Activated naive CD4-positive, alpha-beta T cell treated with anti-CD3 and anti-CD28 coated beads for 36 hours (primary cell): ENCODE measurements around the gene REC114. TPM values are rescaled to one million over a fixed set of nuclear protein-coding genes. Genes with fewer than 3 reads are reported as not detected.
"Not testable (repeated sequence)": the region's sequence is repeated elsewhere in the genome, so short reads cannot be mapped to it uniquely, and the experiment has no call there.

ENCODE experiments used
- CTCF ChIA-PET: fragments of 350-600 bp; sonication (Branson Sonifier 250); formaldehyde crosslinking; loops from one replicate; lab custom pipeline; 2021; ENCODE audit warnings: antibody characterized with exemption; lab: Charles Lee
- DNase-seq: peaks from one replicate; pipeline ENCODE4 v3.0.0-alpha.2; 2020
- H3K27ac Mint-ChIP-seq: one replicate; pipeline ENCODE4 v1.8.0; 2021; ENCODE audit warnings: mild to moderate bottlenecking, mixed read lengths
- H3K27me3 Mint-ChIP-seq: one replicate; pipeline ENCODE4 v1.8.0; 2021; ENCODE audit warnings: low read depth, mixed read lengths
- H3K36me3 Mint-ChIP-seq: one replicate; pipeline ENCODE4 v1.8.0; 2021; ENCODE audit warnings: low read depth, mixed read lengths
- H3K4me1 Mint-ChIP-seq: one replicate; pipeline ENCODE4 v1.8.0; 2021; ENCODE audit warnings: low read depth, mixed read lengths
- H3K4me3 Mint-ChIP-seq: one replicate; pipeline ENCODE4 v1.8.0; 2021; ENCODE audit warnings: mild to moderate bottlenecking, moderate library complexity, mixed read lengths
- H3K9me3 Mint-ChIP-seq: one replicate; pipeline ENCODE4 v1.8.0; 2021; ENCODE audit warnings: mixed read lengths
- intact Hi-C: fragments of 100-400 bp; cut with micrococcal nuclease; formaldehyde crosslinking; loops from one replicate; pipeline ENCODE4 v1.15.1; 2023
- total RNA-seq, 2 experiments: library from RNA; stranded (reverse); gene quantifications; one replicate each; pipeline ENCODE4 v1.2.3, GENCODE V29; 2021

The REC114 gene
- total RNA-seq, 2 experiments from 2014 or later = not detected

DNA sequence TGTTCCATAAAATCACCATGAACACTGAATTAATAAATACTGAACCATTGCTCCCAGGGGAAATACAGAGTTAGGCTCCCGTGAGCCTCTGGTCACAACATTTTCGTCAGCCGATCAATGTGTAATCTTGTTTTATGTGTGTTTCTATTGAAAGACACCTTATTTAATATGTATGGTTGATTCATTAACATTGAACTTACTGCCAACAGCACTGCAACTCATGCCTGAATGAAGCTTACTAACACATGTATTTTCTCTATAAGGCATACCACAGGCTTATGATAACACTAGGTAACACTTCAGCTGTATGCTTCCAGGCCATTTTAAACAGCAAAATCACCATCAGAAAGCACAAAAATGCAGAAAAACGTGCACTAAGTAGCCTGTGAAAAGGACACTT, 9.1 kb upstream of the REC114 start:
- CTCF ChIA-PET = no interaction called here
- no peaks in the 10 kb centered on the region for H3K36me3 Mint-ChIP-seq
- no peaks in the 10 kb centered on the region for H3K9me3 Mint-ChIP-seq
- peaks cover 22% of the 10 kb centered on the region for H3K27me3 Mint-ChIP-seq
- H3K4me3 Mint-ChIP-seq = no peak overlapping the region
- DNase-seq = no peak
- H3K4me1 Mint-ChIP-seq = peaks cover 2% of the 10 kb centered on the region
- intact Hi-C loops = no loop called here
- H3K27ac Mint-ChIP-seq = no peak overlapping the region

DNA sequence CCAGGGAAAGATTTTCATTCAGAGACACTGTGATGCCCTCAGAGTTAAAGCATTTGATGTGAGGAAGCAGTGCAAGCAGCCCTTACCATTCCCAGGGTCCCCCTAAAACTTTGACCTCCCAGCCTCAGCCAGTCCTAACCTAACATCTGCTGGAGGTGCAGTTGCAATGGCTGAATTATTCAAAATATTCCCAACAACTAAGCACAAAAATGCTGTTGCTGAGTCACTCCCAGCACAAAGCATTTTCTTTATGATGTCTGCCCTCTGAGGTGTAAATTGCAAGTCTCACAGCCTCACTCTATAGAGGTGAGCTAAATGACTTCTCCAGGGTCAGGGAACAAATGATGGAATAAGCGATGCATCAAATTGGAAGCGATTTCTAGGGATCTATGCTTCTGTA, 6.4 kb upstream of the REC114 start:
- no peaks in the 10 kb centered on the region for H3K36me3 Mint-ChIP-seq
- H3K4me3 Mint-ChIP-seq = no peak overlapping the region
- peaks cover 2% of the 10 kb centered on the region for H3K4me1 Mint-ChIP-seq
- no peak overlapping the region for H3K27ac Mint-ChIP-seq
- H3K27me3 Mint-ChIP-seq = peaks cover 22% of the 10 kb centered on the region
- DNase-seq = no peak
- no peaks in the 10 kb centered on the region for H3K9me3 Mint-ChIP-seq
- intact Hi-C loops = no loop called here
- CTCF ChIA-PET = no interaction called here

DNA sequence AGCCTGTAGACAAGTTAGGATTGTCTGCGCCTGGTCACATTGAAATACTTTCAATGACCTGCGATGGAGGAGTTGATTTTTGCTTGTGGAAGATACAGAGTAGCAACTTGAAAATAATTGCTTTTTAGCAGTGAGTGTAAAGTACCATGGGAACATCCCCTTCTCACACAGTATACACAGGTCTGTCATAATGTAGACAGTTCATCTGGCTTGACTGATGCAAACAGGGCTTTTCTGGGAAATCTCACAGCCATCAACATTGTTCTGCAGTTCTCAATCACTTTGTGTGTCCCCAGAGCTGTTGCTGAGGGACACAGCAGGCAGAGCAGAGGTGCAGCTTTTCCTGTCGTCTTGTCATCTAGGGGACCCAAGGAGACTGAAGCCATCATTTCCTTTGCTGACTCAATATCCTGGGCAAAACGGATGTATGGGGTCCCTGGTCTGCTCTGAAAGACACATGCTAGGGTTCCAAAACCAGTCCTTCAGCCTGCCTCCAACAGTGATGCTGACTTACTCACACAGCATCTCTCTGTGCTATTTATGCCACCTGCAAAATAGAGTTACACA, 5.3 kb upstream of the REC114 start:
- CTCF ChIA-PET = no interaction called here
- peaks cover 21% of the 10 kb centered on the region for H3K27me3 Mint-ChIP-seq

DNA sequence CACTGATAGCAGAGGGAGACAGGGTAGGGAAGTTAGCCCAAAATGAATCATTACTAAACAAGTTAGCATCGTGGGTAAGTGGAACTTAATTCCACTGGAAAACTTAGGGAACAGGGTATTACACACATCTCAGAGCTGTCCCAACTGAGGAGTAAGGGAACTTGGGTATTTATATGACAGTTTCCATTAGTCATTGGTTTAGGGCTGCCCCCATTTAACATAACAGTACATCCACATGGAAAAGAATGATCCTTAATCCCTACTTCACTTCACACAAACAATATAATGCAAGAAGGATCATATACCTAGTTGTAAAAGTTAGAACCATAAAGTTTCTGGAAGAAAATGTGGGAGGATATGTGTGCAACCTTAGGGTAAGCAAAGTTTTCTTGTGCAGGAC, 4.3 kb upstream of the REC114 start:
- H3K4me1 Mint-ChIP-seq = peaks cover 2% of the 10 kb centered on the region
- no peak overlapping the region for H3K27ac Mint-ChIP-seq
- peaks cover 18% of the 10 kb centered on the region for H3K27me3 Mint-ChIP-seq
- H3K4me3 Mint-ChIP-seq = no peak overlapping the region
- CTCF ChIA-PET = no interaction called here
- H3K36me3 Mint-ChIP-seq = no peaks in the 10 kb centered on the region
- intact Hi-C loops = no loop called here
- no peaks in the 10 kb centered on the region for H3K9me3 Mint-ChIP-seq
- no peak for DNase-seq

More for the DNA sequence above, 5.3 kb upstream of the REC114 start:
- H3K27ac Mint-ChIP-seq = no peak overlapping the region
- H3K36me3 Mint-ChIP-seq = no peaks in the 10 kb centered on the region
- intact Hi-C loops = no loop called here
- H3K4me1 Mint-ChIP-seq = peaks cover 2% of the 10 kb centered on the region
- H3K4me3 Mint-ChIP-seq = no peak overlapping the region
- DNase-seq = no peak
- no peaks in the 10 kb centered on the region for H3K9me3 Mint-ChIP-seq

DNA sequence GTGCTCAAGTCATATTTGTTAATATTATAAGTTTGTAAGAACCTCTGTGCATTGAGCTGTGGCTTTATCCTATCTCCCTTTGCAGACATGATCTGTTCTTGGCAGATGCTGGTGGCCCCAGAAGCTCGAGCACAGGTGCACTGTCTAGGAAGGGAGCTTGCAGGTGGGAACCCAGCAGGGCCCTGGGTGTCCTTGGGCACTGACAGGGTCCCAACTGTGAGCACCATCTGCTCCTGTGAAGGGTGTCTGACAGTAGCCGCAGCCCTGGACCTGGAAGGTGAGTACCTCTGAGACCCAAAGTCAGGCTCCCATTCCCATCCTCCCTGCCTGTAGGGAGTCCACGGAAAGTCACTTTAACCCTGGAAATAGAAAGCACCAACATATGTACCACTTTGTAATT, 2.4 kb upstream of the REC114 start:
- Mint-ChIP-seq H3K9me3 (no peaks in the 10 kb centered on the region), H3K36me3 (no peaks in the 10 kb centered on the region), H3K27ac (no peak overlapping the region), H3K27me3 (peaks cover 13% of the 10 kb centered on the region), H3K4me3 (no peak overlapping the region), H3K4me1 (peaks cover 2% of the 10 kb centered on the region)
- intact Hi-C loops = no loop called here
- no peak for DNase-seq
- CTCF ChIA-PET = no interaction called here

DNA sequence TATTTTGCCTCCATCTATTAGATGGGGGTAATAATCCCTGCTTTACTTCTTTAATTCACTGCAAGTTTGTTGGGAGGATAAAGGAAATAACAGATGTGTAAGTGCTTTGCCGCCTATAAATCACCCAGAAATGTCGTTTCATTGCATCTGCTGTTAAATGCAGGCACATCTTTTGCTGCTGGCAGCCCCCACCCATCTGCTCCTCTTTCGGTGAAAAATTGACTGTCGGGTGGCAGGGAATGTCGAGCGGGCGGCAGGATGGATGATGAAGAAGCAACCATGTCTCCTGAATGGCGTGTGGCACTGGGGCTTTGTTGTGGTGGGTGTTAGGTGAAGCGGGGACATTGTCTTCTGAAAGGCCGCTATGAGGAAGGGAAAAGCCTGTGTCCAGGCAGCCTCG, 543 bp upstream of the REC114 start:
- CTCF ChIA-PET = no interaction called here

DNA sequence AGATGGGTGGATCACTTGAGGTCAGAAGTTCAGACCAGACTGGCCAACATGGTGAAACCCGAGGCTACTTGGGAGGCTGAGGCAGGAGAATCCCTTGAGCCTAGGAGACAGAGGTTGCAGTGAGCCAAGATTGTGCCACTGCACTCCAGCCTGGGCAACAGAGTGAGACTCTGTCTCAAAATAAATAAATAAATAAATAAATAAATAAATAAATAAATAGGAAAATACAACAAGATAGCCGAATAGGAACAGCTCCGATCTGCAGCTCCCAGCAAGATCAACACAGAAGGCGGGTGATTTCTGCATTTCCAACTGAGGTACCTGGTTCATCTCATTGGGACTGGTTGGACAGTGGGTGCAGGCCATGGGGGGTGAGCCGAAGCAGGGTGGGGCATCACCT, 4.5 kb downstream of the REC114 start:
- H3K4me1 Mint-ChIP-seq, H3K27ac Mint-ChIP-seq, CTCF ChIA-PET, DNase-seq, H3K4me3 Mint-ChIP-seq, intact Hi-C loops, H3K36me3 Mint-ChIP-seq: not testable (repeated sequence)
- H3K9me3 Mint-ChIP-seq = peaks cover 14% of the 10 kb centered on the region
- peaks cover 15% of the 10 kb centered on the region for H3K27me3 Mint-ChIP-seq

More for the DNA sequence above, 543 bp upstream of the REC114 start:
- H3K9me3 Mint-ChIP-seq = no peaks in the 10 kb centered on the region
- H3K4me3 Mint-ChIP-seq = no peak overlapping the region
- intact Hi-C loops = no loop called here
- H3K27me3 Mint-ChIP-seq = peaks cover 14% of the 10 kb centered on the region
- H3K4me1 Mint-ChIP-seq = peaks cover 2% of the 10 kb centered on the region
- H3K27ac Mint-ChIP-seq = no peak overlapping the region
- no peak for DNase-seq
- no peaks in the 10 kb centered on the region for H3K36me3 Mint-ChIP-seq

DNA sequence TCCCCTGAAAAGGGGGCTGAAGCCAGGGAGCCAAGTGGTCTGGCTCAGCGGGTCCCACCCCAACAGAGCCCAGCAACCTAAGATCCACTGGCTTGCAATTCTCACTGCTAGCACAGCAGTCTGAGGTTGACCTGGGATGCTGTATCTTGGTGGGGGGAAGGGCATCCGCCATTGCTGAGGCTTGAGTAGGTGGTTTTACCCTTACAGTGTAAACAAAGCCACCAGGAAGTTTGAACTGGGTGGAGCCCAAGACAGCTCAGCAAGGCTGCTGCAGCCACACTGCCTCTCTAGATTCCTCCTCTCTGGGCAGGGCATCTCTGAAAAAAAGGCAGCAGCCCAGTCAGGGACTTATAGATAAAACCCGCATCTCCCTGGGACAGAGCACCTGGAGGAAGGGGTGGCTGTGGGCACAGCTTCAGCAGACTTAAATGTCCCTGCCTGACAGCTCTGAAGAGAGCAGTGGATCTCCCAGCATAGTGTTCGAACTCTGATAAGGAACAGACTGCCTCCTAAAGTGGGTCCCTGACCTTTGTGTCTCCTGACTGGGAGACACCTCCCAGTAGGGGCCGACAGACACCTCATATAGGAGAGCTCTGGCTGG, 5.3 kb downstream of the REC114 start:
- H3K36me3 Mint-ChIP-seq, H3K27ac Mint-ChIP-seq, CTCF ChIA-PET, intact Hi-C loops, H3K4me1 Mint-ChIP-seq, H3K4me3 Mint-ChIP-seq: not testable (repeated sequence)
- Mint-ChIP-seq H3K9me3 (peaks cover 14% of the 10 kb centered on the region), H3K27me3 (peaks cover 15% of the 10 kb centered on the region)
- peak; percentile 6 for DNase-seq

DNA sequence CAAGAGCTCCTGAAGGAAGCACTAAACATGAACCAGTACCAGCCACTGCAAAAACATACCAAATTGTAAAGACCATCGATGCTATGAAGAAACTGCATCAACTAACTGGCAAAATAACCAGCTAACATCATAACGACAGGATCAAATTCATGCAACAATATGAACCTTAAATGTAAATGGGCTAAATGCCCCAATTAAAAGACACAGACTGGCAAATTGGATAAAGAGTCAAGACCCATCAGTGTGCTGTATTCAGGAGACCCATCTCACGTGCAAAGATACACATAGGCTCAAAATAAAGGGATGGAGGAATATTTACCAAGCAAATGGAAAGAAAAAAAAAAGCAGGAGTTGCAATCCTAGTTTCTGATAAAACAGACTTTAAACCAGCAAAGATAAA, 7.0 kb downstream of the REC114 start:
- H3K4me1 Mint-ChIP-seq, intact Hi-C loops, H3K27ac Mint-ChIP-seq, DNase-seq, H3K4me3 Mint-ChIP-seq, CTCF ChIA-PET, H3K36me3 Mint-ChIP-seq: not testable (repeated sequence)
- Mint-ChIP-seq H3K9me3 (peaks cover 14% of the 10 kb centered on the region), H3K27me3 (peaks cover 15% of the 10 kb centered on the region)

DNA sequence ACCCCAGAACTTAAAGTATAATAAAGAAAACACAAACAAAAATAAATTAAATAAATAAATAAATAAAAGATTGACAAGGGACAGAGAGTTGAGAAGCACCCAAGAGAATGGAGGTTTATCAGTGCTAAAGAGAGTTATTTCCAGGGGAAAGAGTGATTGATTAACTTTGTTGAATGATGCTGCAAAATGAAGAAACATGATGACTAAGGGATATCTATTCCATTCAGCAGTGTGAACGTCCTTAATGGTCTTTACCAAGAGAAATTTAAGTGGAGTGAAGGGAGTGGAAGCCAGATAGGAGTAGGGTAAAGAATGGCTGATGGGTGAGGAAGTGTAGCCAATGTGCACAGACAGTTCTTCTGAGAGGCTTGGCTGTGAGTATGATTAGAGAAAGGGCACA, 11.1 kb downstream of the REC114 start:
- H3K4me1 Mint-ChIP-seq = no peaks in the 10 kb centered on the region
- no peak overlapping the region for H3K4me3 Mint-ChIP-seq
- peaks cover 14% of the 10 kb centered on the region for H3K9me3 Mint-ChIP-seq
- H3K36me3 Mint-ChIP-seq = no peaks in the 10 kb centered on the region
- peaks cover 17% of the 10 kb centered on the region for H3K27me3 Mint-ChIP-seq
- CTCF ChIA-PET = no interaction called here
- intact Hi-C loops = no loop called here
- no peak overlapping the region for H3K27ac Mint-ChIP-seq
- no peak for DNase-seq

DNA sequence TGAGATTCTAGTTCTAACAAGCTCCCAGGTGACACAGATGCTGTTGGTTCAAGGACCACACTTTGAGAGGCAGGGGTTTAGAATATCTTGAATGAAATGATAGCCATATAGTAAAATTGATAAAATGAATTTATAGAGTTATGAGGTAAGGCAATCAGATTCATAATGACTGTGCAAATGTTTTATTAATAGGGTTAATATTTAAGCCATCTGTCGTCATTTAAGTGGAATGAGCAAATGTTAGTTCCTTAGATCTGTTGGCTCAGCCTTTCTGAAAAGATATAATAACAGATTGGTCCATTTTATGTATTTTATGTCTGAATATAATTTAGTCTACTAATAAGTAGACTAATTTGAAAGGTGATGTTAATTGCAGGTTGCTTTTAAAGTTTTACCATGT, 12.9 kb downstream of the REC114 start:
- no peak overlapping the region for H3K27ac Mint-ChIP-seq
- H3K4me3 Mint-ChIP-seq = no peak overlapping the region

DNA sequence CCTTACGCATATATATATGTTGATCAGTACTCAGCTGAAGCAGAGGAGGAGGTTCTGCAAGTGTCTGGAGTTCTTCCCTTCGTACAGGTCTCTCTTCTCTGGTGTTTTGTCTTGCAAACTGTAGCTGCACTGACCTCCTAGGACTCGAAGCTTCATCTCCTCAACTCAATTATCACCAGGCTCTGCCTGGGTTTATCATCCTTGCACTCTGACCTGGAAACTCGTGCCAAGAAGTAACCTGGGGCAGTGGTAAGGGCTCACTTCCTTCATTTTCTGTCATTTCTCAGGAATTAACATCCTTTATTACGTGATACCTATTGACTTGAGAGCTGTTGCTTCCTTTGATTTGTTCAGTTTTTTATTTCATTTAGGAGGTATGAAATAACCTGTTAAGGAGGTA, 14.4 kb downstream of the REC114 start:
- DNase-seq = no peak
- Mint-ChIP-seq H3K4me3 (no peak overlapping the region), H3K9me3 (no peaks in the 10 kb centered on the region), H3K4me1 (no peaks in the 10 kb centered on the region), H3K27me3 (peaks cover 10% of the 10 kb centered on the region), H3K36me3 (no peaks in the 10 kb centered on the region), H3K27ac (no peak overlapping the region)
- CTCF ChIA-PET = no interaction called here
- intact Hi-C loops = loop anchor here (5.0 kb wide), 1 partner anchor 50 kb away; no protein-coding TSS in a partner anchor

More for the DNA sequence above, 12.9 kb downstream of the REC114 start:
- no peaks in the 10 kb centered on the region for H3K36me3 Mint-ChIP-seq
- DNase-seq = no peak
- intact Hi-C loops = loop anchor here (5.0 kb wide), 1 partner anchor 51 kb away; no protein-coding TSS in a partner anchor
- H3K9me3 Mint-ChIP-seq = peaks cover 9% of the 10 kb centered on the region
- peaks cover 15% of the 10 kb centered on the region for H3K27me3 Mint-ChIP-seq
- CTCF ChIA-PET = no interaction called here
- H3K4me1 Mint-ChIP-seq = no peaks in the 10 kb centered on the region

DNA sequence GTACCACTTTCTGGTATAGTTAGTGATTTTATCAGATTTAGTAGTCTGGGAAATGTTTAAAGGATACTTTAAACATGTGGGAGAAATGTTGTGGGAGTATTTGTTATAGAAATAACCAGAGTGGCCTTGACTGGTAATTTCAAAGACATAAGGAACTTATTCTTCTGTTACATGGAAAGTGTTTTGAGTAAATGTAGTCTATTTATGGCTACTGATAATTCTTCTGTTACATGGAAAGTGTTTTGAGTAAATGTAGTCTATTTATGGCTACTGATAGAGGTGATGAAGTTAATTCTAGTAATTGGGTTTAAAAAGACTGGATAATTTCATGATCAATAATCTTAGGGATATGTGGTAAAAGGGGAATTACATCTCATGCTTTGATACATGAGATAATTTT, 17.7 kb downstream of the REC114 start:
- Mint-ChIP-seq H3K27me3 (peaks cover 11% of the 10 kb centered on the region), H3K4me3 (no peak overlapping the region), H3K27ac (no peak overlapping the region), H3K9me3 (no peaks in the 10 kb centered on the region), H3K4me1 (no peaks in the 10 kb centered on the region), H3K36me3 (no peaks in the 10 kb centered on the region)
- intact Hi-C loops = no loop called here
- DNase-seq = no peak
- CTCF ChIA-PET = interaction anchor here (1.1 kb wide), 1 partner anchor 245 kb away, joined by 3 read pairs; no protein-coding TSS in a partner anchor
